COLO668 (cell line): ENCODE measurements around the gene TEDC1.

Experiments
- DNase-seq: peaks from one replicate; lab custom pipeline; 2025; ENCODE audit not compliant: unreplicated experiment; lab: John Stamatoyannopoulos, UW

The TEDC1 gene

GRCh38 chr14:105456736-105457617 lies 34.1 kb upstream of the TEDC1 start:
- DNase-seq = no peak

GRCh38 chr14:105458010-105458409 lies 33.0 kb upstream of the TEDC1 start:
- no peak for DNase-seq

- DNase-seq = no peak
These were observed 32.5 kb upstream of the TEDC1 start for GRCh38 chr14:105458571-105458970.

- no peak for DNase-seq
These were observed 30.9 kb upstream of the TEDC1 start for GRCh38 chr14:105460116-105460515.

GRCh38 chr14:105460616-105461015 lies 30.4 kb upstream of the TEDC1 start:
- no peak for DNase-seq

GRCh38 chr14:105461903-105462302 lies 29.1 kb upstream of the TEDC1 start:
- DNase-seq = no peak

GRCh38 chr14:105464501-105464900 lies 26.5 kb upstream of the TEDC1 start:
- DNase-seq = no peak

- no peak for DNase-seq
These were observed 25.6 kb upstream of the TEDC1 start for GRCh38 chr14:105465209-105466031.

- no peak for DNase-seq
These were observed 24.4 kb upstream of the TEDC1 start for GRCh38 chr14:105466531-105467248.

GRCh38 chr14:105467249-105467941 lies 23.7 kb upstream of the TEDC1 start:
- no peak for DNase-seq

GRCh38 chr14:105467942-105468471 lies 23.0 kb upstream of the TEDC1 start:
- no peak for DNase-seq

- DNase-seq = no peak
These were observed 22.3 kb upstream of the TEDC1 start for GRCh38 chr14:105468621-105469241.

- DNase-seq = no peak
These were observed 21.3 kb upstream of the TEDC1 start for GRCh38 chr14:105469456-105470349.

- no peak for DNase-seq
These were observed 20.4 kb upstream of the TEDC1 start for GRCh38 chr14:105470350-105471296.

- no peak for DNase-seq
These were observed 19.7 kb upstream of the TEDC1 start for GRCh38 chr14:105471297-105471821.

GRCh38 chr14:105471823-105472485 lies 19.1 kb upstream of the TEDC1 start:
- DNase-seq = no peak

GRCh38 chr14:105472486-105472991 lies 18.5 kb upstream of the TEDC1 start:
- DNase-seq = no peak
